ENCODE measurements around the gene BHLHE40. TPM values are rescaled to one million over a fixed set of nuclear protein-coding genes. Genes with fewer than 3 reads are reported as not detected.

Gene BHLHE40
- polyA plus RNA-seq, 2 of the 4 experiments (the other 2 are of a cell fraction): 102 to 160 TPM

- Histone ChIP-seq H3K9me3 (no peaks in the 10 kb centered on the region), H3K4me1 (no peaks in the 10 kb centered on the region; the same call in 2 of the 3 replicates), H3K4me2 (no peak overlapping the region), H3K27ac (no peak overlapping the region), H3K4me3 (no peak overlapping the region)
- POLR2A ChIA-PET: no interaction called here
- 62% methylated on average over 1 of the region's 1 CpG for WGBS (ENCODE audit: missing lambda C conversion rate)
- DNase-seq (ENCODE audit: low read depth in 1 of 2, low spot score in 1 of 2) (no peak), FAIRE-seq (no peak), ATAC-seq (no peak)
- TF ChIP-seq PHF8 (IDR thresholded peaks at IDR 0.05; ENCODE audit: borderline replicate concordance, low read depth): no peak
- TF ChIP-seq CBX8 (IDR thresholded peaks at IDR 0.05): no peak
- no peak for TF ChIP-seq CHD2 (IDR thresholded peaks at IDR 0.05; ENCODE audit: low read length, partially characterized antibody)
- no peak for TF ChIP-seq KDM5A (IDR thresholded peaks at IDR 0.05)
- no peak for TF ChIP-seq USF2 (IDR thresholded peaks at IDR 0.05)
- TF ChIP-seq HDAC2 (IDR thresholded peaks at IDR 0.05): no peak
- no peak for TF ChIP-seq KDM1A (IDR thresholded peaks at IDR 0.05; ENCODE audit: low read depth)
- TF ChIP-seq ZNF302 (CRISPR knock-in tag; IDR thresholded peaks at IDR 0.05): no peak
- TF ChIP-seq SREBF2 (IDR thresholded peaks at IDR 0.05): no peak
- CTCF ChIA-PET: no interaction called here
Observed at GRCh38 chr3:4930501-4930900, 48.7 kb upstream of the BHLHE40 start.

GRCh38 chr3:4934050-4934449, 45.2 kb upstream of the BHLHE40 start:
- no peaks in the 10 kb centered on the region for H3K9me3 ChIP-seq
- WGBS (ENCODE audit: missing lambda C conversion rate): 81% methylated on average over 3 of the region's 3 CpGs
- H3K27ac ChIP-seq: no peak overlapping the region
- DNase-seq (ENCODE audit: low read depth in 1 of 2, low spot score in 1 of 2): no peak
- FAIRE-seq: no peak
- no peak for TF ChIP-seq JUN (IDR thresholded peaks at IDR 0.05)
- no peak for TF ChIP-seq HES2 (IDR thresholded peaks at IDR 0.05)
- no peak for TF ChIP-seq E2F6 (IDR thresholded peaks at IDR 0.05; ENCODE audit: borderline replicate concordance, low read depth)
- TF ChIP-seq RCOR1 (IDR thresholded peaks at IDR 0.05; ENCODE audit: low read depth, low read length): no peak
- TF ChIP-seq ZFP36 (IDR thresholded peaks at IDR 0.05; ENCODE audit: borderline replicate concordance, partially characterized antibody): no peak
- no peak for TF ChIP-seq EP300 (IDR thresholded peaks at IDR 0.05)
- TF ChIP-seq CEBPB (IDR thresholded peaks at IDR 0.05): no peak
- no peak for TF ChIP-seq RARB (CRISPR knock-in tag; IDR thresholded peaks at IDR 0.05)
- TF ChIP-seq PBX3 (IDR thresholded peaks at IDR 0.05): no peak
- no peak for TF ChIP-seq NPAS2 (CRISPR knock-in tag; IDR thresholded peaks at IDR 0.05; ENCODE audit: borderline replicate concordance)
- TF ChIP-seq BHLHE40 (IDR thresholded peaks at IDR 0.05; ENCODE audit: low read depth, low read length): no peak
- no peak for TF ChIP-seq HOXB5 (CRISPR knock-in tag; IDR thresholded peaks at IDR 0.05)
- no peak for TF ChIP-seq CHD4 (IDR thresholded peaks at IDR 0.05; ENCODE audit: borderline replicate concordance)
- TF ChIP-seq FOXS1 (CRISPR knock-in tag; IDR thresholded peaks at IDR 0.05): no peak
- TF ChIP-seq ZNF302 (CRISPR knock-in tag; IDR thresholded peaks at IDR 0.05): no peak
- TF ChIP-seq POLR2A (IDR thresholded peaks at IDR 0.05; ENCODE audit: low read length): no peak
- no peak for TF ChIP-seq FOSB (CRISPR knock-in tag; IDR thresholded peaks at IDR 0.05)
- no peak for TF ChIP-seq REST (IDR thresholded peaks at IDR 0.05)
- no peak for TF ChIP-seq TP53 (CRISPR knock-in tag; IDR thresholded peaks at IDR 0.05)
- no peaks in the 10 kb centered on the region for H3K4me1 ChIP-seq
- POLR2A ChIA-PET: no interaction called here
- ATAC-seq: no peak
- CTCF ChIA-PET: no interaction called here
- H3K4me3 ChIP-seq: no peak overlapping the region
- H3K4me2 ChIP-seq: no peak overlapping the region
